HEK293 (cell line): ENCODE results near the gene B3GAT1.

Source experiments
- REST ChIP-seq: fragments of 450-650 bp; formaldehyde crosslinking; IDR thresholded peaks from 2 replicates; pipeline ENCODE4 v1.5.1; 2016; ENCODE audit warnings: missing biosample characterization, missing genetic modification characterization
- YY1 ChIP-seq: fragments of 450-650 bp; formaldehyde crosslinking; IDR thresholded peaks from 2 replicates; pipeline ENCODE4 v1.5.1; 2018; ENCODE audit warnings: missing biosample characterization, missing genetic modification characterization
- ZFP41 ChIP-seq: fragments of 450-650 bp; formaldehyde crosslinking; IDR thresholded peaks from 2 replicates; pipeline ENCODE4 v1.5.1; 2016; ENCODE audit warnings: missing biosample characterization, missing genetic modification characterization, borderline replicate concordance
- ZNF114 ChIP-seq: fragments of 450-650 bp; formaldehyde crosslinking; IDR thresholded peaks from 2 replicates; pipeline ENCODE4 v1.5.0; 2017; ENCODE audit warnings: missing biosample characterization, missing genetic modification characterization
- ZNF132 ChIP-seq: fragments of 450-650 bp; formaldehyde crosslinking; IDR thresholded peaks from 2 replicates; pipeline ENCODE4 v1.5.1; 2017; ENCODE audit warnings: missing biosample characterization, missing genetic modification characterization, borderline replicate concordance
- ZNF214 ChIP-seq: fragments of 450-650 bp; formaldehyde crosslinking; IDR thresholded peaks from 2 replicates; pipeline ENCODE4 v1.5.1; 2017; ENCODE audit warnings: missing biosample characterization, mild to moderate bottlenecking, missing genetic modification characterization, borderline replicate concordance
- ZNF335 ChIP-seq: fragments of 450-650 bp; formaldehyde crosslinking; conservative IDR thresholded peaks from 2 replicates; pipeline ENCODE4 v1.5.1; 2016; ENCODE audit warnings: missing biosample characterization, missing genetic modification characterization
- ZNF404 ChIP-seq: fragments of 450-650 bp; formaldehyde crosslinking; IDR thresholded peaks from 2 replicates; pipeline ENCODE4 v1.5.1; 2017; ENCODE audit warnings: missing biosample characterization, missing genetic modification characterization
- ZNF416 ChIP-seq: fragments of 450-650 bp; formaldehyde crosslinking; IDR thresholded peaks from 2 replicates; pipeline ENCODE4 v1.5.1; 2016; ENCODE audit warnings: missing biosample characterization, missing genetic modification characterization
- ZNF473 ChIP-seq: fragments of 450-650 bp; formaldehyde crosslinking; IDR thresholded peaks from 2 replicates; pipeline ENCODE4 v1.5.1; 2017; ENCODE audit warnings: missing biosample characterization, missing genetic modification characterization
- ZSCAN4 ChIP-seq: fragments of 450-650 bp; formaldehyde crosslinking; IDR thresholded peaks from 2 replicates; pipeline ENCODE4 v1.5.1; 2017; ENCODE audit warnings: missing biosample characterization, missing genetic modification characterization
- TF ChIP-seq, protein P1 (sequence below): fragments of 450-650 bp; formaldehyde crosslinking; IDR thresholded peaks from 2 replicates; pipeline ENCODE4 v1.5.1; 2016; ENCODE audit warnings: missing biosample characterization, missing genetic modification characterization
- TF ChIP-seq, protein P2 (sequence below): fragments of 450-650 bp; formaldehyde crosslinking; IDR thresholded peaks from 2 replicates; pipeline ENCODE4 v1.5.1; 2017; ENCODE audit warnings: missing biosample characterization, missing genetic modification characterization
- TF ChIP-seq, protein P3 (sequence below): fragments of 450-650 bp; formaldehyde crosslinking; IDR thresholded peaks from 2 replicates; pipeline ENCODE4 v1.5.1; 2016; ENCODE audit warnings: missing biosample characterization, missing genetic modification characterization

DNA sequence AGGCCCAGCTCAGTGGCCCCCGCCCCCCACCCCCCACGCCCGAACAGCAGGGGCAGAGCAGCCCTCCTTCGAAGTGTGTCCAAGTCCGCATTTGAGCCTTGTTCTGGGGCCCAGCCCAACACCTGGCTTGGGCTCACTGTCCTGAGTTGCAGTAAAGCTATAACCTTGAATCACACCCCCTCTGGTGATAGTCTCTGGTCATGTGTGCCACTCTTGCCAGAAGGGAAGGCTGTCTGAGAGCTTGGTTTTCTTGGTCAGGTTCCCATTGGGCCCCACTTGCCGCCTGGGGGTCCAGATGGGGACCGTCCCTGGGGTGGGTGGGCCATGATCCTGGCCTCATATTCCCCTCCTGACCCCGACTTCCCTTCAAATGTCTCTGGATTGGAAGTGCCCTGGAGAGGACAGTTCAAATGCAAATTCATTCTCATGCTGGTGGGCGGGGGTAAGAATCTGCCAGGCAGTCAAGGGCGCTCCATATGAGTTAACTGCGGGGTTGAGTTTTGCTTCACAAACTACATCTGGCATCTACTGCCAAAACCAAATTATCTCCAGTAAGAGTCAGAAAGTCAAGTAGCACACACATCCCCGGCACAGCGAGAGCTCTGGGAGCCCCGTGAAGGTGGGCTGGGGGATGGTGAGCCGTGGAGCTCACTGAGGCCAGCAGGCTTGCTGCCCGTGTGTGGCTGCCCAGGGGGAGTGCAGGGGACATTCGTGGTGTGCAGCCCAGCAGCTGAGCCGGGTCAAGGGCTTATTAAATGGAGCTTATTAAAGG lies 35.7 kb downstream of the B3GAT1 start:
- TF ChIP-seq, protein P1, sequence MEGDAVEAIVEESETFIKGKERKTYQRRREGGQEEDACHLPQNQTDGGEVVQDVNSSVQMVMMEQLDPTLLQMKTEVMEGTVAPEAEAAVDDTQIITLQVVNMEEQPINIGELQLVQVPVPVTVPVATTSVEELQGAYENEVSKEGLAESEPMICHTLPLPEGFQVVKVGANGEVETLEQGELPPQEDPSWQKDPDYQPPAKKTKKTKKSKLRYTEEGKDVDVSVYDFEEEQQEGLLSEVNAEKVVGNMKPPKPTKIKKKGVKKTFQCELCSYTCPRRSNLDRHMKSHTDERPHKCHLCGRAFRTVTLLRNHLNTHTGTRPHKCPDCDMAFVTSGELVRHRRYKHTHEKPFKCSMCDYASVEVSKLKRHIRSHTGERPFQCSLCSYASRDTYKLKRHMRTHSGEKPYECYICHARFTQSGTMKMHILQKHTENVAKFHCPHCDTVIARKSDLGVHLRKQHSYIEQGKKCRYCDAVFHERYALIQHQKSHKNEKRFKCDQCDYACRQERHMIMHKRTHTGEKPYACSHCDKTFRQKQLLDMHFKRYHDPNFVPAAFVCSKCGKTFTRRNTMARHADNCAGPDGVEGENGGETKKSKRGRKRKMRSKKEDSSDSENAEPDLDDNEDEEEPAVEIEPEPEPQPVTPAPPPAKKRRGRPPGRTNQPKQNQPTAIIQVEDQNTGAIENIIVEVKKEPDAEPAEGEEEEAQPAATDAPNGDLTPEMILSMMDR (tag by site-specific recombination) = no peak
- TF ChIP-seq, protein P2, sequence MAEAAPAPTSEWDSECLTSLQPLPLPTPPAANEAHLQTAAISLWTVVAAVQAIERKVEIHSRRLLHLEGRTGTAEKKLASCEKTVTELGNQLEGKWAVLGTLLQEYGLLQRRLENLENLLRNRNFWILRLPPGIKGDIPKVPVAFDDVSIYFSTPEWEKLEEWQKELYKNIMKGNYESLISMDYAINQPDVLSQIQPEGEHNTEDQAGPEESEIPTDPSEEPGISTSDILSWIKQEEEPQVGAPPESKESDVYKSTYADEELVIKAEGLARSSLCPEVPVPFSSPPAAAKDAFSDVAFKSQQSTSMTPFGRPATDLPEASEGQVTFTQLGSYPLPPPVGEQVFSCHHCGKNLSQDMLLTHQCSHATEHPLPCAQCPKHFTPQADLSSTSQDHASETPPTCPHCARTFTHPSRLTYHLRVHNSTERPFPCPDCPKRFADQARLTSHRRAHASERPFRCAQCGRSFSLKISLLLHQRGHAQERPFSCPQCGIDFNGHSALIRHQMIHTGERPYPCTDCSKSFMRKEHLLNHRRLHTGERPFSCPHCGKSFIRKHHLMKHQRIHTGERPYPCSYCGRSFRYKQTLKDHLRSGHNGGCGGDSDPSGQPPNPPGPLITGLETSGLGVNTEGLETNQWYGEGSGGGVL (tag by site-specific recombination) = no peak
- no peak for TF ChIP-seq ZNF132 (tag by site-specific recombination)
- TF ChIP-seq REST (tag by site-specific recombination) = no peak
- no peak for TF ChIP-seq YY1
- TF ChIP-seq, protein P3, sequence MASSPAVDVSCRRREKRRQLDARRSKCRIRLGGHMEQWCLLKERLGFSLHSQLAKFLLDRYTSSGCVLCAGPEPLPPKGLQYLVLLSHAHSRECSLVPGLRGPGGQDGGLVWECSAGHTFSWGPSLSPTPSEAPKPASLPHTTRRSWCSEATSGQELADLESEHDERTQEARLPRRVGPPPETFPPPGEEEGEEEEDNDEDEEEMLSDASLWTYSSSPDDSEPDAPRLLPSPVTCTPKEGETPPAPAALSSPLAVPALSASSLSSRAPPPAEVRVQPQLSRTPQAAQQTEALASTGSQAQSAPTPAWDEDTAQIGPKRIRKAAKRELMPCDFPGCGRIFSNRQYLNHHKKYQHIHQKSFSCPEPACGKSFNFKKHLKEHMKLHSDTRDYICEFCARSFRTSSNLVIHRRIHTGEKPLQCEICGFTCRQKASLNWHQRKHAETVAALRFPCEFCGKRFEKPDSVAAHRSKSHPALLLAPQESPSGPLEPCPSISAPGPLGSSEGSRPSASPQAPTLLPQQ (tag by site-specific recombination) = no peak
- no peak for TF ChIP-seq ZNF114 (tag by site-specific recombination)
- no peak for TF ChIP-seq ZNF473
- no peak for TF ChIP-seq ZNF335 (tag by site-specific recombination)
- TF ChIP-seq ZFP41 (tag by site-specific recombination) = no peak
- TF ChIP-seq ZNF214 = no peak
- no peak for TF ChIP-seq ZSCAN4 (tag by site-specific recombination)
- TF ChIP-seq ZNF416 (tag by site-specific recombination) = no peak
- no peak for TF ChIP-seq ZNF404 (tag by site-specific recombination)
